ENCODE measurements around the gene EPB41L4B. TPM values are rescaled to one million over a fixed set of nuclear protein-coding genes. Genes with fewer than 3 reads are reported as not detected.

Gene EPB41L4B
- total and polyA plus RNA-seq, 3 donors from 2014 or later, result 10.9 to 14.5 (median 14.3) TPM

DNA sequence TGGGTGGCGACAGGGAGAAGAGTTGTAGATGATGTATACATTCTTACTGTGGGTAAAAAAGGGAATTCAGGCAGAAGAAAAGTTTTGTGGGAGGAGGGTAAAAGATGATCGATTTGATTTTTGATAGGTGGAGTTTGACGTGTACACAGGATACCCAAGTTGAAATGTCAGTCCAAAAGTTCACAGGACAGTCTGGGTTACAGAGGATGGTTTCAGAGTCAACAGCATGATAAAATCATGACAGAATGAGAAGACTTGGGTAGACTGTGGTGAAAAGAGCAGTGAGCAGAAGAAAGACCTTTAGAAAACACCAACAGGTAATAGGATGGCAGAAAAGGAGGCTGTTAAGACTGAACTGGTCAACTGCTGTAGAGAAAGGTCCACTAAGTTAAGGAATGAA lies 81.6 kb downstream of the EPB41L4B start:
- no peak for DNase-seq
- Histone ChIP-seq H3K36me3 (ENCODE audit: low read depth, missing control alignments) (no peaks in the 10 kb centered on the region), H3K4me3 (no peak overlapping the region), H3K4me1 (peaks cover 3% of the 10 kb centered on the region), H3K27me3 (no peaks in the 10 kb centered on the region), H3K9me3 (no peaks in the 10 kb centered on the region), H3K27ac (no peak overlapping the region)
- no peak for TF ChIP-seq POLR2A (IDR thresholded peaks at IDR 0.05)
- TF ChIP-seq, protein P1, sequence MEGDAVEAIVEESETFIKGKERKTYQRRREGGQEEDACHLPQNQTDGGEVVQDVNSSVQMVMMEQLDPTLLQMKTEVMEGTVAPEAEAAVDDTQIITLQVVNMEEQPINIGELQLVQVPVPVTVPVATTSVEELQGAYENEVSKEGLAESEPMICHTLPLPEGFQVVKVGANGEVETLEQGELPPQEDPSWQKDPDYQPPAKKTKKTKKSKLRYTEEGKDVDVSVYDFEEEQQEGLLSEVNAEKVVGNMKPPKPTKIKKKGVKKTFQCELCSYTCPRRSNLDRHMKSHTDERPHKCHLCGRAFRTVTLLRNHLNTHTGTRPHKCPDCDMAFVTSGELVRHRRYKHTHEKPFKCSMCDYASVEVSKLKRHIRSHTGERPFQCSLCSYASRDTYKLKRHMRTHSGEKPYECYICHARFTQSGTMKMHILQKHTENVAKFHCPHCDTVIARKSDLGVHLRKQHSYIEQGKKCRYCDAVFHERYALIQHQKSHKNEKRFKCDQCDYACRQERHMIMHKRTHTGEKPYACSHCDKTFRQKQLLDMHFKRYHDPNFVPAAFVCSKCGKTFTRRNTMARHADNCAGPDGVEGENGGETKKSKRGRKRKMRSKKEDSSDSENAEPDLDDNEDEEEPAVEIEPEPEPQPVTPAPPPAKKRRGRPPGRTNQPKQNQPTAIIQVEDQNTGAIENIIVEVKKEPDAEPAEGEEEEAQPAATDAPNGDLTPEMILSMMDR (IDR thresholded peaks at IDR 0.05), result no peak
- 90% methylated on average over 3 of the region's 3 CpGs for WGBS, 2 donors
- intact Hi-C loops (cut with DNase I; ENCODE audit: low total_unique reads), result no loop called here

DNA sequence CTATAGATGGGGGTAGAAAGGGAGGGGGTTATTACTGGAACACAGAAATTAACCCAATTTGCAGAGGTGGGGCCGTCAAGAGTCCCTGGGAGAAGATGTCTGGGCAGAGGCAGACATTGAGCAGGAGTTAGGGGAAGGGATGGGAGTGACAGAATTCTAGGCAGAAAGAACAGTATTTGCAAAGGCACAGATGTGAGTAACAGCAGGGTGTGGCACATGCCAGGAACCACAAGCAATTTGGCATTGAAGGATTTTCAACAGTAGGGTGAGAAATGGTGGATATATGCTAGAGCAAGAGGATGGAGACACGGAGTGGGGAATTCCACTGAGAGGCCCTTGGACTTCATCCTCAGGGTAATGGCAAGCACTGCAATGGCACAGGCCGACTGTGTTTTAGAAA lies 82.2 kb downstream of the EPB41L4B start:
- H3K36me3 ChIP-seq (ENCODE audit: low read depth, missing control alignments), result no peaks in the 10 kb centered on the region
- intact Hi-C loops (cut with DNase I; ENCODE audit: low total_unique reads), result no loop called here
- no peak for TF ChIP-seq POLR2A (IDR thresholded peaks at IDR 0.05)
- TF ChIP-seq, protein P1 (IDR thresholded peaks at IDR 0.05), result no peak

DNA sequence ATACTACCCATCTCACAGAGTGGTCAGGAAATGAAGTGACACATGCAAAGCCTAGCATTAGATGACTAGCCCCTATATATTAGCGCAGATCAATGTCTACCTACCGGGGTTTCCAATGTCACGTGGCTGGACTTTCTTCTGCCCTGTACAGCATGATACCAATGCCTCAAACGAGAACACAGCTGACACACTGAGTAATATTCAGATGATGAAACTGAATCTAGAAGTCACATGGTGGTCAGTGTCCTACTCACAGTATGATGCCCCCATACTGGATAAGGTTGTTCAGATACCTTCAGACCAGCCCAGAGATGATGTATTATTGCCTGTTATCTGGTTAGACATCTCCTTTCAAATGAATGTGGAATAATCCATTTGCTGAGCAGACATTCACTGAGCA lies 82.7 kb downstream of the EPB41L4B start:
- H3K4me1 ChIP-seq, result peaks cover 3% of the 10 kb centered on the region
- H3K4me3 ChIP-seq, result no peak overlapping the region
- no peaks in the 10 kb centered on the region for H3K36me3 ChIP-seq (ENCODE audit: low read depth, missing control alignments)
- no peak overlapping the region for H3K27ac ChIP-seq
- no peaks in the 10 kb centered on the region for H3K27me3 ChIP-seq
- WGBS, 2 donors, result 89 to 94% methylated on average over 4 of the region's 4 CpGs
- no peaks in the 10 kb centered on the region for H3K9me3 ChIP-seq
- intact Hi-C loops (cut with DNase I; ENCODE audit: low total_unique reads), result no loop called here
- TF ChIP-seq, protein P1 (IDR thresholded peaks at IDR 0.05), result no peak
- no peak for TF ChIP-seq POLR2A (IDR thresholded peaks at IDR 0.05)
- no peak for DNase-seq

More for the DNA sequence above, 82.2 kb downstream of the EPB41L4B start:
- no peak for DNase-seq
- H3K27me3 ChIP-seq, result no peaks in the 10 kb centered on the region
- 83 to 92% methylated on average over 3 of the region's 3 CpGs for WGBS, 2 donors
- peaks cover 3% of the 10 kb centered on the region for H3K4me1 ChIP-seq
- H3K9me3 ChIP-seq, result no peaks in the 10 kb centered on the region
- H3K4me3 ChIP-seq, result no peak overlapping the region
- no peak overlapping the region for H3K27ac ChIP-seq

DNA sequence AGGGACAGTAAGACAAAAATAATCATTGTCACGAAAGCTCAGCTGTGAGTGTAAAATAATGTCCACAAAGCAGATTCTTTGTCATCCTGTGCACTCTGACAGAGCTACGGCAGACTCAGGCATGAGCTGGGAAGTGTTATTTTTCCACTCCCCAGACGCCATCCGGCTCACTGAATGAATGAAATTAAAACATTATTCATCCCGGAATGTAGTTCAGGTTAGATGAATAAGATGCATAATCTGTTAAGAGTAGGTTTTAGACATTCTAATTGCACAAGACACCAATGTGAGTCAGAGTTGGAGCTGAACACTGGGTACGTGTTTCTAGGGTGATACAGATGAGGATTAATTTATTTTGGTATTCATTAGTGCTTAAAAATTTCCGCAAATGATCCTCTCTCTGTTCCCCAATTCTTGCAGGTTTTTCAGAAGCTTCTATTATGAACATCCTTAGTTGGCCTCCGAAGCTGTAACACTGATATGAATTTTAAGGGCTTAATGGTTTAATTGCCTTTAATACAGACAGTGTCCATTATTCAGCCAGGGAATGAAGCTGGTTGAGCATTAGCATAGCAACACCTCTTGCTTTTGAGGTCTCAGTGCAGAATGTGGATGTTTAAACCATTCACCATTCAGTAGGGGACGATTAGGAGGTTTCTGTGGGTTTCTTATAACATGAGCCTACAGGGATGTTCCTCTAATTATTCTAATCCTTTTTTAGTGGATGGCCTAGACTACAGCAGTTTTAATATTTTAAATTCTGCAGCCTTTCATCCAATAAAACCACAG lies 88.2 kb downstream of the EPB41L4B start:
- Histone ChIP-seq H3K4me1 (no peaks in the 10 kb centered on the region), H3K27ac (no peak overlapping the region), H3K9me3 (no peaks in the 10 kb centered on the region), H3K27me3 (no peaks in the 10 kb centered on the region), H3K36me3 (ENCODE audit: low read depth, missing control alignments) (no peaks in the 10 kb centered on the region), H3K4me3 (no peak overlapping the region)
- DNase-seq, result no peak
- TF ChIP-seq, protein P1 (IDR thresholded peaks at IDR 0.05), result no peak
- TF ChIP-seq POLR2A (IDR thresholded peaks at IDR 0.05), result no peak
- intact Hi-C loops (cut with DNase I; ENCODE audit: low total_unique reads), result no loop called here
- 72 to 90% methylated on average over 9 of the region's 9 CpGs for WGBS, 2 donors

DNA sequence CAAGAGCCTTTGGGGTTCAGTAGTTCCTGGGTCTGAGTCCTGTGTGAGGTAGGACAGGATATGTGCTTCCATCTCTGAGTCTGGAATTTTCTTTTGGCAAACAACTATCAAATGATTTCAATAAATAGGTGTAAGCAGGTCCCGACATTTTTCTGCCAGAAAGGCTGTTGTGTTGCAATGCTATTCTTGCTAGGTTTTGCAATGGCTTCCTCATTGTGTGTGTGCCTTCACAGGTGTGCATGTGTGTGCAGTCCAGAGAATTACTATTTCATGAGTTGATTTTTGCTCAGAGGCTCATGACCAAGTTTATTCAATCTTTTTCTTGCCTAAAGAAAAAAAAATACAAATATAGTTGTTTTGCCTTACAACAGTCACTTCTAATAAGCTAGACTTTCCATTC lies 89.3 kb downstream of the EPB41L4B start:
- 83 to 86% methylated on average over 1 of the region's 1 CpG for WGBS, 2 donors
- TF ChIP-seq POLR2A (IDR thresholded peaks at IDR 0.05), result no peak
- TF ChIP-seq, protein P1 (IDR thresholded peaks at IDR 0.05), result no peak
- intact Hi-C loops (cut with DNase I; ENCODE audit: low total_unique reads), result no loop called here
- no peaks in the 10 kb centered on the region for H3K4me1 ChIP-seq
- no peak overlapping the region for H3K4me3 ChIP-seq
- H3K36me3 ChIP-seq (ENCODE audit: low read depth, missing control alignments), result no peaks in the 10 kb centered on the region
- no peak for DNase-seq
- H3K27ac ChIP-seq, result no peak overlapping the region
- no peaks in the 10 kb centered on the region for H3K27me3 ChIP-seq
- H3K9me3 ChIP-seq, result no peaks in the 10 kb centered on the region
